SK-N-SH treated with all-trans-retinoic acid at 6 μM for 48 hours (cell line): ENCODE results near the gene FLRT1.

Source experiments
- TCF4 ChIP-seq: fragments of 250-450 bp; sonication (Bioruptor Pico); IDR thresholded peaks from 2 replicates; pipeline ENCODE4 v1.8.0; 2021; ENCODE audit warnings: mild to moderate bottlenecking, moderate library complexity, borderline replicate concordance
- TOX ChIP-seq: fragments of 250-450 bp; sonication (Bioruptor Pico); IDR thresholded peaks from 2 replicates; pipeline ENCODE4 v1.8.0; 2021; ENCODE audit warnings: mild to moderate bottlenecking, moderate library complexity, borderline replicate concordance
- ZFP30 ChIP-seq: fragments of 450-650 bp; formaldehyde crosslinking; IDR thresholded peaks from 2 replicates; pipeline ENCODE4 v1.5.0; 2022; ENCODE audit warnings: mild to moderate bottlenecking, moderate library complexity
- ZNF8 ChIP-seq: fragments of 450-650 bp; formaldehyde crosslinking; IDR thresholded peaks from 2 replicates; pipeline ENCODE4 v1.5.0; 2020; ENCODE audit warnings: mild to moderate bottlenecking, moderate library complexity

- TF ChIP-seq ZNF8 (CRISPR knock-in tag) (no peak), TOX (CRISPR knock-in tag) (no peak), ZFP30 (CRISPR knock-in tag) (no peak), TCF4 (CRISPR knock-in tag) (no peak)
These were observed 7.2 kb upstream of the FLRT1 start for GRCh38 chr11:64028398-64029115.
